Kidney glomerular epithelial cell (primary cell): Measurements from ENCODE around the gene DOCK1.
"Not testable (repeated sequence)": the region's sequence is repeated elsewhere in the genome, so short reads cannot be mapped to it uniquely, and the experiment has no call there.

Experiments
- DNase-seq: peaks from one replicate; lab custom pipeline; 2025; lab: John Stamatoyannopoulos, UW

The DOCK1 gene

GRCh38 chr10:126903656-126904360 lies 1.4 kb upstream of the DOCK1 start:
- no peak for DNase-seq

- no peak for DNase-seq
These were observed 761 bp upstream of the DOCK1 start for GRCh38 chr10:126904516-126904817.

GRCh38 chr10:126905776-126906703 lies 812 bp downstream of the DOCK1 start:
- DNase-seq: no peak

- DNase-seq: no peak
These were observed 1.6 kb downstream of the DOCK1 start for GRCh38 chr10:126906704-126907422.

- no peak for DNase-seq
These were observed 2.3 kb downstream of the DOCK1 start for GRCh38 chr10:126907423-126907970.

GRCh38 chr10:126908225-126908624 lies 3.0 kb downstream of the DOCK1 start:
- DNase-seq: no peak

GRCh38 chr10:126908729-126909128 lies 3.5 kb downstream of the DOCK1 start:
- DNase-seq: no peak

- no peak for DNase-seq
These were observed 3.9 kb downstream of the DOCK1 start for GRCh38 chr10:126909147-126909546.

GRCh38 chr10:126910196-126910595 lies 5.0 kb downstream of the DOCK1 start:
- no peak for DNase-seq

GRCh38 chr10:126910798-126911197 lies 5.6 kb downstream of the DOCK1 start:
- no peak for DNase-seq

GRCh38 chr10:126911301-126911700 lies 6.1 kb downstream of the DOCK1 start:
- DNase-seq: no peak

GRCh38 chr10:126913316-126913715 lies 8.1 kb downstream of the DOCK1 start:
- DNase-seq: no peak

GRCh38 chr10:126914561-126914960 lies 9.3 kb downstream of the DOCK1 start:
- no peak for DNase-seq

- not testable (repeated sequence) for DNase-seq
These were observed 11.7 kb downstream of the DOCK1 start for GRCh38 chr10:126916952-126917351.

GRCh38 chr10:126917375-126917774 lies 12.1 kb downstream of the DOCK1 start:
- DNase-seq: no peak

- DNase-seq: no peak
These were observed 13.0 kb downstream of the DOCK1 start for GRCh38 chr10:126917975-126918908.

GRCh38 chr10:126919426-126919825 lies 14.2 kb downstream of the DOCK1 start:
- DNase-seq: no peak

GRCh38 chr10:126921162-126921561 lies 15.9 kb downstream of the DOCK1 start:
- no peak for DNase-seq

- no peak for DNase-seq
These were observed 16.8 kb downstream of the DOCK1 start for GRCh38 chr10:126921974-126922525.

GRCh38 chr10:126924180-126924914 lies 19.1 kb downstream of the DOCK1 start:
- no peak for DNase-seq
